NCI-H2107 (cell line): ENCODE data around the gene ZNF397.

ENCODE experiments used
- DNase-seq: peaks from one replicate; lab custom pipeline; 2025; lab: John Stamatoyannopoulos, UW

The ZNF397 gene

DNA sequence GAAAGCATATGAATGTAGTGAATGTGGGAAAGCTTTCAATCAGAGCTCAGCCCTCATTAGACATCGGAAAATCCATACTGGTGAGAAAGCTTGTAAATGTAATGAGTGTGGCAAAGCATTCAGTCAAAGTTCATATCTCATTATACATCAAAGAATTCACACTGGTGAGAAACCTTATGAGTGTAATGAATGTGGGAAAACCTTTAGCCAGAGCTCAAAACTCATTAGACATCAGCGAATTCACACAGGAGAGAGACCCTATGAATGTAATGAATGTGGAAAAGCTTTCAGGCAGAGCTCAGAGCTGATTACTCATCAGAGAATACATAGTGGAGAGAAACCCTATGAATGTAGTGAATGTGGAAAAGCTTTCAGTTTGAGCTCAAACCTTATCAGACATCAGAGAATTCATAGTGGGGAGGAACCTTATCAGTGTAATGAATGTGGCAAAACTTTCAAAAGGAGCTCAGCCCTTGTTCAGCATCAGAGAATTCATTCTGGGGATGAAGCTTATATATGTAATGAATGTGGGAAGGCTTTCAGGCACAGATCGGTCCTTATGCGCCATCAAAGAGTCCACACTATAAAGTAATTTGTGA lies 5.0 kb downstream of the ZNF397 start:
- DNase-seq: no peak

- DNase-seq: no peak
These were observed 6.0 kb downstream of the ZNF397 start for GRCh38 chr18:35246831-35247230.

- DNase-seq: no peak
These were observed 6.8 kb downstream of the ZNF397 start for GRCh38 chr18:35247412-35248249.

GRCh38 chr18:35248429-35248828 lies 7.6 kb downstream of the ZNF397 start:
- no peak for DNase-seq

DNA sequence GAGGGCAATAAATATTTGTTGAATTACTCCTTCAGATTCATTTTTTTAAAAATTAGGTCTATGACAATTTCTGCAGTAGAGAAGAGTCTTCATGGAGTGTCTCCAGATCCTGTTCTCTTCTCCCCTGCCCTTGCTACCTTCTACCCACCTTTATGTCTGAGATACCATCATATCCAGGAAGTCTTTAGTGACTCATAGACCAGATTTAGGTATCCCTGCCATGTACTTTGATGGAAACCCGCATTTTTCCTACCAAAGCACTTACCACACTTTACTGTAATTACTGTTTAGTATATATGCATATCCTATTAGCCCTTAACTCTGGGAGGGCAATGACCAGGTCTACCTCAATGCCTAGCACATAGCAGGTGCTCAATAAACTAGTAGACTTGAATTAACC lies 11.6 kb downstream of the ZNF397 start:
- no peak for DNase-seq

- DNase-seq: no peak
These were observed 12.9 kb downstream of the ZNF397 start for GRCh38 chr18:35253655-35254287.

- DNase-seq: no peak
These were observed 16.1 kb downstream of the ZNF397 start for GRCh38 chr18:35256947-35257346.

GRCh38 chr18:35264409-35264808 lies 23.6 kb downstream of the ZNF397 start:
- DNase-seq: no peak

DNA sequence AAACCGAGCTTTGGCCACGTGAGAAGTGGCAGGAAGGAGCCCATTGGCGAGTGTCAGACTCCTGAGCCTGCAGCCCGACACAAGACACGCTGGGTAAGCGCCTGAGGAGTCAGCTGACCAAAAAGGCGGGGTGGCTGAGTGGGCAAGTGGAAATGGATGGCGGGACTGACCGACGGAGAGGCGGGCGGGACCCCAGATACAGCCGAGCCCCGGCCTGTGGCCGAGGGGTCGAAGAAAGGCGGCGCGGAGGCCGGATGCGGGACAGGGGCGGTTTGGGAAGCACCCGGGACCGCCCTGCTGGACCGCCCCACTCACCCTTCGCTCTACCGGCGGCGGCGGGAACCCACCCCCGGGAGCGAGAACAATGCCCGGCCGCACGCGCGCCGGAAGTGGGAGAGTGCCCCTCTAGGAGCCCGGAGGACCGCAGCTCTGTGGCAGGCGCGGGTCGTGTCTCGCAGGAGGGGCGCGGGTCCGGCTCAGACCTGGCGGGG lies 26.4 kb downstream of the ZNF397 start:
- peak; percentile 87 for DNase-seq

DNA sequence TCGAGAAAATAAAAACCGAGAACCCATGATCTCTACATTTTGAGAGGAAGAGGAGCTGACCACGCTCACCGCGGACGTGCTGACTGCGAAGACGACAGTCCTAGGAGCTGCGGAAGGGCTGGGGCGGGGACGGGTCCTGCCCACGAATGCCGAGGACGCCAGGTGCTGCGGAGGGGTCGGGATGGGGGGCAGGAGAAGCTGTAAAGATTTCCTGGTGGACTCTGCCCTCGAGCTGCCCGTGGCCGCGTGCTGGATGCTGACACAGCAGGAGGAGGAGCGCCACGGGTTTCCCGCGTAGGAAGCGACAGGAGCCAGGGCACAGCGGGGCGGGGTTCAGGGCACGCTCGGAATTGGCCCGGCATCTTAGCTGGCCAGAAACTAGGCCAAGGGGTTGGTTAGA lies 27.0 kb downstream of the ZNF397 start:
- DNase-seq: no peak

GRCh38 chr18:35268821-35269220 lies 28.0 kb downstream of the ZNF397 start:
- no peak for DNase-seq

DNA sequence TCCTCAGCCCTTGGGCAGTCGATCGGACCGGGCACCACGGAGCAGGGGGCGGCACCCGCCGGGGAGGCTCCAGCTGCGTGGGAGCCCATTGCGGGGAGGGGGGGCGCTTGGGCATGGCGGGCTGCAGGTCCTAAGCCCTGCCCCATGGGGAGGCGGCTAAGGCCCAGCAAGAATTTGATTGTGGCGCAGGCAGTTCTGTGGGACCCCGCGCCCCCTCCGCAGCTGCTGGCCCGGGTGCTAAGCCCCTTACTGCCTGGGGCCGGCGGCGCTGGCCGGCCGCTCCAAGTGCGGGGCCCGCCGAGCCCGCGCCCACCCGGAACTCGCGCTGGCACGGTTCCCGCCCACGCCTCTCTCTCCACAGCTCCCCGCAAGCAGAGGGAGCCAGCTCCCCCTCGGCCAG lies 30.8 kb downstream of the ZNF397 start:
- no peak for DNase-seq

- no peak for DNase-seq
These were observed 35.4 kb downstream of the ZNF397 start for GRCh38 chr18:35276267-35276666.

GRCh38 chr18:35277633-35278032 lies 36.8 kb downstream of the ZNF397 start:
- no peak for DNase-seq

DNA sequence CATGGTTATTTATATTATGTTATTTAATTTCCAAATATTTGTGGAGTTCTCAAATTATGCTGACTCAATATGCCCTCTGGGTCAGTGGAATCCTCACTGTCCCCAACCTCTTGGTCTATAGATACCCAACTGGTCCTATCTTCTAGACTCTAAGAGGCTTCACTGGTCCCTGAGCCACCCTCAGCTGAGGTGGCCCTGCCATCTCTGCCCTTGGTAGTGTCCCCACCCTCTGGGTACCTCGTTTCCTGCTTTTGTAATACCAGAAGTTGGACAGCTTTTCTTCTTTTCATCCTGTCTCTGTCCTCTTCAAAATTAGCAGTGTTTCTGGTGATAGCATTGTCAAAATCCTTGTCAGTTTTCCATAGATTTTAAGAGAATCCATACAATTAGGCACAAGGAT lies 37.3 kb downstream of the ZNF397 start:
- DNase-seq: no peak

DNA sequence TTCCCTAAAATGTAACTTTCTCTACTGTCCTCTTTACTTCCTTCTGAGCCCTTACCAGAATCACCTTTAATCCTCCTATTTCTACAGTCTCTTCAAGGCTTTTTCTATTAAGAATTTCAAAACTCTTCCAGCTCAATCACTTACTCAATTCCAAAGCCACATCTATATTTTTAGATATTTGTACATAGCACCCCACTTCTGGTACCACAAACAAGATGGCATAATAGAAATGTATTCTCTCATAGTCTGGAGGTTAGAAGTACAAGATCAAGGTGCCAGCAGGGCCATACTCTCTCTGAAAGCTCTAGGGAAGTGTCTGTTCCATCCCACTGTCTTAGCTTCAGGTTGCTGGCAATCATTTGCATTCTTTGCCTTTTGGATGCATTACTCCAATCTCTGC lies 38.1 kb downstream of the ZNF397 start:
- DNase-seq: no peak

DNA sequence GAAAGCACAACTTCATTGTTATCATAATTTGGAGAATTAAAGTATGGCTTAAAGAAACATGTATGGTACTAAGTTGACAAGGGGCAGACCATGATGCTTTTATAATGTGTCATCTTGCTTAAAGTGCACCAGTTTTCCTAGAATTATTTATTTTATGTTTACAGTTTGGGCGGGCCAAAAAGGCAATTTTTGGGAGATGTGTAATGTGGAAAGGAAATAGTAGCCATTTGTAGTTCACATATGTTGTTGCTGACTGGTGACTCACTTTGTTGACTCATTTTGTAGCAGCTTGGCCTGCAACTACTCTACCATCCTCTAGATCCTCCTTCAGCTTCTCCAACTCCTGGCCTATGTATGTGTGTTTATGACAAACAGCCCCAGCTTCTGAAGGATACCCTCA lies 41.5 kb downstream of the ZNF397 start:
- no peak for DNase-seq

- no peak for DNase-seq
These were observed 43.3 kb downstream of the ZNF397 start for GRCh38 chr18:35283923-35284794.

DNA sequence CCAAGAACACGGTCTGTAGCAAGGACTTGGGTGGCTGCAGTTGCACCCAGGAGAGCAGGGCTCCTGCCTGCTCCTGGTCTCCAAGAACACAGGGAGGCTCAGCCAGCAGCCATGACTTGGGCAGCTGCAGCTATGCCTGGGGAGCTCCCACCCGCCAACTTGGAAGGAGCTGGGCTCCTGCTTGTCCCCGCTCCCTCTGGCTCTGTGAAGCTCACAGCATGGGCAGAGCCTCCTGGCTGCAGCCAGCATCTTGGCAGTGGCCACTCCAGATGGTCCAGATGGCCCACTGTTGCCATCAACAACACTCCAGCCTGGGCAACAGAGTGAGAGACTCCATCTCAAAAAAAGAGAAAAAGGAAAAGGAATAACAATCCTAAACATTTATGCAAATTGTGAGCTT lies 44.0 kb downstream of the ZNF397 start:
- DNase-seq: no peak

- DNase-seq: no peak
These were observed 48.5 kb downstream of the ZNF397 start for GRCh38 chr18:35289293-35289692.

DNA sequence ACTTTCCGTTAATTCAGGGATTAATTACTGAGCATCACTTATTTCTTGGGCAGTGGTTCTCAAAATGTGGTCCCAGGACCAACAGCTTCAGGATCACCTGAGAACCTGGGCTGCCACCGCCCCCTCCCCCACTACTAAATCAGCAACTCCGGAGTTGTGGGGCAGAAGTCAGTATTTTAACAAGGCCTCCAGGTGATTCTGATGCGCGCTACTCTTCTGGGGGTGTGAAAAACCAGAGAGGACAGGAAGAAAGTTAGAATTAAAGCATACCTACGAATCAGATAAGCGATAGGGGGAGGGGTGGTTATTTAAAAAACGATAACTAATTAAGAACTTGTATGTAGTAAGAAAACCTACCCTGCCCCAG lies 48.9 kb downstream of the ZNF397 start:
- DNase-seq: no peak

GRCh38 chr18:35290094-35290735 lies 49.4 kb downstream of the ZNF397 start, which contains the start of gene ZSCAN30:
ZSCAN30 (minus strand) TSS chr18:35290229; CDS start chr18:35264352, 25,877 bp downstream.
- peak; percentile 92 for DNase-seq
